ENCODE measurements around the gene WNK2.

The WNK2 gene

DNA sequence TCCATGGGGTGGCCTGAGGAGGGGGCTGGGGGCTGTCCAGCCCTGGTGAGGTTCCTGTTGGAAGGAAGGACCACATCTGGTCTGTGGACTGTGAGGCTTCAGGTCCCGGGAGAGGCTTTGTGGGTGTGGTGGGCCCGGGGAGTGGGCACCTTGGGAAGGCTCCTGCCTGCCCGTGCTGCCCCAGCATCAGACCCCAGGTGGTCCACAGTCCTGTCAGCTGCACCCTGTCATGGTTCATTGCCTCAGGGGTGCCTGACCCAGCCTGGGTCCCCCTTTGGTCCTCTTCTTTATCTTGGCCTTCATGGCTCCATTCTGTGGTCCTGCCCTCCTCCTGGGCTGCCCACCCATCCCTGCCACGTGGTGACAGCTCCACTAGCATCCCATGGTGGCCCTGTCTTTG lies 36.7 kb downstream of the WNK2 start:
- no peak for DNase-seq

DNA sequence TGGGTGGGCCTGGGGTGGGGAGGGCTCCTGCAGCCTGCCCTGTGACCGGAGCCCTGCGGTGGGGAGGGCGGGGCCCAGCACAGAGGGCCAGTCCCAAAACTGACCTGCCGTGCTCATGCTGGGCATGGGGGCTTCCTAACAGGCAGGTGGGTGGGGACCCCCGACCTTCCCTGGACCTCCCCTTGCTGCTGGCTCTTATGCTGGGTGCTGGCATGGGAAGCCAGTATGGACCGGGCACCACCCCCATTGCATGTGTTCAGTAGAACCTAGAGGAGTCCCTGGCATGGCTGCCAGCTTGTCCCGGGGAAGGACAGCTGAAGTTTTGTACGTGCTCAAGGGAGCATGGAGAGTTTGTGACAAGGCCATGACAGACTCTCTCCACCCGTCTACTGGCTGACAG lies 37.1 kb downstream of the WNK2 start:
- no peak for DNase-seq

DNA sequence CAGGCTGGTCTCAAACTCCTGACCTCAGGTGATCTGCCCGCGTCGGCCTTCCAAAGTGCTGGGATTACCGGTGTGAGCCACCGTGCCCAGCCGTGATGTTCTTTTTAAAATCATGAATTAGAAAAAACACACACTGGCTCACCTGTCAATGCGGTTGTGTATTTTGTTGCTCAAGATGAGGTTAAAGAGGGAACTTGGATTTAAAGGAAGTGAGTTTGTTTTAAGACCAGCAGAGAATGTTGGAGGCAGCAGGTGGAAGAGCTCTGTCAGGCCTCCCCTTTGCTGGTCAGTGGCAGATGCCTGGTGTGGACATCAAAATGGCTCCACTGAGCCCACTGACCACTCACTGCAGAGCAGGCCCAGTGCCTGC lies 38.9 kb downstream of the WNK2 start:
- DNase-seq, result no peak

DNA sequence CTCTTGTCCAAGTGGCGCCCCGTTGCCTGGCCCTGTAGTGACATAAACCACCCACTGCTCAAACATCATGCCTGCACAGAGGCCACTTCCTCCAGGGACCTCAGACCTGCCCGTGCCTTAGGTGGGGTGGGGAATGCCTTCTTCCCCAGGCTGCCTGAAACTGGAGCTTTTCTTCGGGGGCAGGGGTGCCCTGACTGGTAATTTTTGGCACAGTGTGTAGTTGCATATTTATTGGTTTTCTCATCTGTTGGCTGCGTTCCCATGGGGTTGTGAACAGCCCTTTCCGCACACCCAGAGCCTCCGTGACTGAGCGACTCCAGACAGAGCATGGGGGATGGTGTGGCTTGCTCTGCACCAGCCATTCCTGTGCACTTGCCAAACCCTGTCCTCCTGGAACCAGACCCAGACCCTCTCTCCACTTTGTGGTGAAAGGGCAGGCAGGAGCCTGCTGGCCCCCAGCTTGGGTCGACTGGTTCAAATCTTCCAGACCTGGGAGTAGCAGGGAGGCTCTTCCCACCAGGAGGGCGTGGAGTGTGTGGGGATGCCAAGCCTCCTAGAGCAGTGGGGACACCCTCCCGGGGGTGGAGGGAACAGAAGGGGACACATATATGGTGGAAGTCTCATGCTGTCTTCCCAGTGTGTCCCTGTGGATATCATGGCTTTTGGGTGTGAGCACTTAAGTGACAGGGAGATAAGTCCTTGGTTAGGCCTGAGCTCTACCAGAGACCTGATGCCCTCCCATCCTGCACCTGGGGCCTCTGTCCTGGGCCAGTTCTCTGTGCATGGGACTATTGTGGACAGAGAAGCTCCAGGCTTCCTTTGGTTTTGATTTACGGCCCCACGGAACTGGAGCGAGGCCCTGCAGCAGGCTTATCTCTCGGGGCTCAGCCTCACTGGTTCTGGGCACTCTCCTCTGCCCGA lies 39.6 kb downstream of the WNK2 start:
- DNase-seq, result no peak

DNA sequence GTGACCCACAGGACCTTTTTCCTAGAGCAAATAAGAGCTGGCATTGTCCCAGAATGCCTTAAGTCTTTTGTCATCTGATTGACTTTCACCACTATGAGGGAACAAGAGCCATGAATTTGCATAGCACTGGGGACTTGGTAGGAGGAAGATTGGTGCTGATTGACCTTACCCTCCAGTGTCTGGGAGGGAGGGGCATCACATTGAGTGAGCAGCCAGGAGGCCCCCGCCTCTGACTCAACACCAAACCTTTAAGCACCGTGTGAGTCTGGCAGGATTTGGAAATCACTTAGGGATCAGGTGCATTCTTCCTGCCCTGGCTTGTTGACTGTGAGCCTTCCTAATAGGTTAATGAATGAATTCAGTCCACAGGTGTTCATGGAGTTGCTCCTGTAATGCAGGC lies 40.7 kb downstream of the WNK2 start:
- DNase-seq, result no peak

DNA sequence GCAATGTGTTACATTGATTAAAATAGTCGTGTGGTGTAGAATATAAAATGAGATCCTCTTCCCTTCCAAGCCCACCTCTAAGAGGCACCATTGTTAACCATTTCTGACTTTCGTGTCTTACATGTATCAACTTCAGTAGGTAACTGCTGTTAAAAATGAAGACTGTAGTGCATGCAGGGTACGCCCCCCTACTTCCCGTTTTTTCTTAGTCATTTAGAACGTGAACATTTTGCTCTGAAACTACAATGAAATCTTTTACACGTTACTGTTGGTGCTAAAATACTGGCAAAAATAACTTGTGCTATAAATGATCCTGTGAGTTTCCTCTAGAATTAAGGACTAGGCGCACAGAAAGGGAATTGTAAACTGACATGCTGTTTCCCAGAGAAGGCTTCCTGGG lies 41.5 kb downstream of the WNK2 start:
- no peak for DNase-seq

DNA sequence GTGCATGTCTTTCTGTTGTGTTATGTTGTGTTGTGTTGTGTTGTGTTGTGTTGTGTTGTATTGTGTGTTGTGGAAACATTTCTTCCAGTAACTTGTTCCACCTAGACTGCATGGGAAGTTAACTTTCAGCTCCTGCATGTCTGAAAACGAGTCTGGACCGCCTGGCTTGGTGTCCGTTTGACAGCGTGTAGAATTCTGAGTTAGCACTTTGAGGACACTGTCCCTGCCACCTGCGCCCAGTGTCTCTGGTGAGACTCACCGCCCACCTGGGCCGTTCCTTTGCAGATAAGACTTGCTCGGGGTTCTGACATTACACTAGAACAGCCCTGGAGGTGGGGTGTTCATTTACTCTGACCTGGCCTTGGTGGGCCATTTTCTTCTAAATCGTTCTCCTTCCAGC lies 42.0 kb downstream of the WNK2 start:
- DNase-seq, result no peak

DNA sequence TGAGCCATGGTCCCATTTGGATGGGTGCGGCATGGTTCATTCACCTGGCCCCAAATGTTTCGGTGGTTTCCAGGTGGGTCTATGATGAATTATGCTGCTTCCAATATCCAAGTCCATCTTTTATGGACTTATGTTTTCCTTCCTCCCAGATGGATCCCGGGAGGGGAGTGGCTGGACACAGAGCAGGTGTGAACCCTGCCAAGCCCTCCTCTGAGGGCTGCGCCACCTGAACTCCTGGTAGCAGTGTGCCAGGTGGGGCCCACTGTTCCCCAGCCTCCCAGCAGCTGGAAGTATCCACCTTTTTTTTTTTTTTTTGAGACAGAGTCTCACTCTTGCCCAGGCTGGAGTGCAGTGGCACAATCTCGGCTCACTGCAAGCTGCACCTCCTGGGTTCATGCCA lies 42.9 kb downstream of the WNK2 start:
- DNase-seq, result no peak

DNA sequence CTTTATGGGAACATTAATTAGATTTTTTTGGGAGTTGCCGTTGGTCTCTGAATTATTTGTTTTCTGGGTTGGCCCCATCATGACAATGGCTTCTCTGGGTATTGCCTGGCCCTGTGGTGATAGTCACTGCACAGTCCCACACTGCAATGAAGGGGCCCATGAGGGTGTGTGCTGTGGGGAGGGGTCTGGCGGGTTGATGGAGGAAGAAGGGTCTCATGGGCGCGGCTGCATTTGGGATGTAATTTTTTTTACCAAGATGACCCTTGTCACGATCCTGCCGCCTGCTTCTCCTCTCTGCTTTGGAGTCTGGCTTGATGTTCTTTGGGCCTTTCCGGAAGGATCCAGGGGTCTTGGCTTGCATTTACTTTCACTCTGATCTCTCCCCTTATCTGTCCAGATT lies 44.1 kb downstream of the WNK2 start:
- no peak for DNase-seq

DNA sequence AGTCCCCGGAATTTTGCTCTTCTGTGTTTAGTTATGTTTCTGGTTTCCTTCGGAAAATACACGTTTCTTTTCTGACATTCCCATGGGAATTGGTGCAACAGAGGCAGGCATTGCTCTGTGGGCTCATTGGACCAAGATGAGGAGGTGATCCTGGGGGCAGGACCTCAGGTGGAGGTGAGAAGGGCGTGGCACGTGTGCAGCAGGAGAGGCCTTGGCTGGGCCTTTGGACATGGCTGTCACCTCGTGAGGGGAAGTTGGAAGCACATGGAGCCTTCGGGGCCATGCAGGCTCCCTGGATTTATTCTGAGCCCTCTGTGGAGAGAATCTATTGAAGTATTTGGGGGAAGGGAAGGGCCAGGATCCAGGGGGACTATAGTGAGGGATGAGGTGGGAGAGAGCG lies 44.5 kb downstream of the WNK2 start:
- DNase-seq, result no peak

DNA sequence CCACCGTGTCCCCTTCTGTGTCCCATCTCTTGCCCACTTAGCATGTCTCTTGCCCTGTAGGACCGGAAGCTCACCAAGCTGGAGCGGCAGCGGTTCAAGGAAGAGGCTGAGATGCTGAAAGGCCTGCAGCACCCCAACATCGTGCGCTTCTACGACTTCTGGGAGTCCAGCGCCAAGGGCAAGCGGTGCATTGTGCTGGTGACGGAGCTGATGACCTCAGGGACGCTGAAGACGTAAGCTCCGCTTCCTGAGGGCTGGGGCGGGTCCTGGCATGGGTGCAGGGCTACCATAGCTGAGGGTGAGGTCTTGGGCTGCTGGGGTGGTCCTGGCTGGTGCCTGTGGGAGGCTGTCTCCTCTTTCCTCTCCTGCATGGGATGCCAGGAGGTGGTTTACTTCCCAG lies 45.7 kb downstream of the WNK2 start:
- DNase-seq, result no peak

DNA sequence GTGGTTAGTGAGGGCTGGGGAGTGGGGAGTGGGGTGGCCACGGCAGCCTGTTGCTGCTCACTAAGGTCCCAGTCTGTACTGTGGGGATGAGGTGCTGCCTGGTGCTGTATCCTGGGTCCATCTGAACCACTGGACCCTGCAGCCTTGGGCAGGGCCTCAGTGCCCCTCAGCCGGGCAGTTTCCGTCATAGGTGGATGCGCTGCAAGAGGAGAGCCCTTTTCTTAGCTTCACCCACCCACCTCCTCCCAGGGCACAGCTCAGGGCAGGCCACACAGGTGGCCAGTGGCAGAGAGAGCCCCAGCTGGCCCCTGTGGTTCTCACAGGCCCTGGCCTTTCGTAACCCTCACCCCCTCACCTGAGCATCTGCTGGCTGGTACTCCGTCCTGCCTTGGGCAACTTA lies 46.2 kb downstream of the WNK2 start:
- no peak for DNase-seq

DNA sequence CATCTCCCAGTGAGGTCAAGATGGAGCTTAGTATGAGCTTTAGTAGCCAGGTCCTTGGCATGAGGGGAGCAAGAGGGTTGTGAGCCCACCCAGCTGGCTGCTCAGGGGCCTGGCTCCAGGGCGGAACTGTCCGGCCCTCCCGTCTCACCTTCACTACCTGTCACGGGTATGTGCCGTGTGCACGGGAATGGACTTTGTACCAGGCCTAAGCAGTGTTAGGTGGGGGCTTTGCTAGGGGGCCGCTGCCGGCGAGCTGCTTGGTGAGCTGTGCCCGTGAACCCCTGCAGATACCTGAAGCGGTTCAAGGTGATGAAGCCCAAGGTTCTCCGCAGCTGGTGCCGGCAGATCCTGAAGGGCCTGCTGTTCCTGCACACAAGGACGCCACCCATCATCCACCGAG lies 46.7 kb downstream of the WNK2 start:
- no peak for DNase-seq

DNA sequence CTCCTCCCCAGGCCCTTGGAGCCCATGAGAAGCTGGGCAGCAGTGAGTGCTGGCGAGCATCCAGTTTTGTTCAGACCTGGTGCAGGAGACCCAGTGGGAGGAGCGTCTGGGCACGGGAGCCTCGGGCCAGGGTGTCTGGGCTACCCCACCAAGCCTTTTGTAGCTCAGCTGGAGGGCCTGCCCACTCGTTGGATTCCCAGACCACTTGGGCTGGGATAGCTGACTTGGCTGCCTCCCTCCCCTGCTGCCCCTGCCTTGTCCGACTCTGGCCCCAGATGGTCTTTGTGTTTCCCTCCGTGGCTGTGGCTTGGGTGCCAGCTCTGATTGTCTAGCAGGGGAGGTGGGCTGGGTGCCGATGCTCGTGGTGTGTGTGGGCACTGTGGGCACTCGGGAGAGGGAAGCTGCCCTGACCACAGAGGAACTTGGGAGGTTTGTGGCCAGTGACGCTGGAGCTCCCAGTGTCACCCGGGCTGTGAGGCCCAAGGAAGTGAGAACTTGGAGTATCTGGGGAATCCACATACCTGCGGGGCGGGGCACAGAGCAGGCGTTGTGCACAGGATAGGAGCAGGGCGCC lies 47.3 kb downstream of the WNK2 start:
- no peak for DNase-seq

DNA sequence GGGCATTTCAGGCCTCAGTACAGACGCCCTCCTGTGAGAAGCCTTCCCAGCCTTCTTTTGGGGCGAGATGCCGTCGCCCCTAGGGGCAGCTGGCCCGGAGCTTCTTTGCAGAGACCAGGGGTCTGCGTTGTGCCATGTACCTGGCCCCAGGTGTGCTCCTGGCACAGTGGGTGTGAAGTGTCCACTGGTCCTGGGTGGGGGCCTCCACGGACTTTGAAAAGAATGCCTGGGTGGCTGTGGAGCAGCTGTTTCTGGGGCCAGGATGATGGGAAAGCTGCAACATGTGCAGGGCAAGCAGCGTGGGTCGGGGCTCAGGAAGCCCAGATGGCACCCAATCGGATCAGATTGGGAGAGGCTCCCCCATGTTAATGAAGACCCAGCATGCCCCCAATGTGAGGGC lies 47.8 kb downstream of the WNK2 start:
- DNase-seq, result no peak

DNA sequence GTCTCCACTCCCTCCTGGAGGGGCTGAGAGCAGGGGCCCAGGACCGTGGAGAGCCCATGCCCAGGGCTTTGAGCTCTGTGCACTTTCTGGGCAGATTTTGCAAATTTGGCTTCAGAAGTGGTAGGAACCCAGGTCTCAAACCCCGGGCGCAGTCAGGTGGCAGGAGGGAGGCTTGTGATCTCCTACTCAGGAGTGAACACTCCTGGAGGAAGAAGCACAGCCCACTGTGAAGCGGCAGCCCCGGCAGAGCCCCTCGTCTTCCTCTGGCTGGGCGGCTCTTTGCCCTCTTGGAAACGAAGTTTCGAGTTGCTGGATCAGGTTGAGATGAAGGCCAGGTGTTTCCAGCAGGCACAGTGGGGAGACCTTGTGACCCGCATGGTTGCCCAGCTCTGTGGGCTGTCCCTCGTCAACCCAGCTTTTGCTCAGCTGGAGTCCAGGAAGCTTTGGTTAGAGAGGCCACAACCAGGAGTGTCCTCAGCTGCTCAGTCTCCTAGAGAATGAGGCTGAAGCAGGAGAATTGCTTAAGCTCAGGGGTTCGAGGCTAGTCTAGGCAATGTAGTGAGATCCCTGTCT lies 48.5 kb downstream of the WNK2 start:
- no peak for DNase-seq

DNA sequence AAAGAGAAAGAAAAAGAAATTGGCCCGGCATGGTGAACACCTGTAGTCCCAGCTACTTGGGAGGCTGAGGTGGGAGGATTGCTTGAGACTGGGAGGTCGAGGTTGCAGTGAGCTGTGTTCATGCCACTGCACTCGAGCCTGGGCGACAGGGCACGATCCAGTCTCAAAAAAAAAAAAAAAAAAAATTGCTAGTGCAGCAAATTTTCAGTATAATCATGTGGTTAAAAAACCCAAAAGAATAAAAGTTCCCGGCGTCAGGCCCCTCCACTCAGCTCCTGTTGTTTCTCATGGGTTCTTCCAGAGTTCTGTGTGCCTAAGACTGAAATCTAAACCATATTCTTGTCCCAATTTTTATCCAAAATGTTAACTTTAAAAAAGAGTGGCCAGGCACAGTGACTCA lies 49.1 kb downstream of the WNK2 start:
- no peak for DNase-seq

DNA sequence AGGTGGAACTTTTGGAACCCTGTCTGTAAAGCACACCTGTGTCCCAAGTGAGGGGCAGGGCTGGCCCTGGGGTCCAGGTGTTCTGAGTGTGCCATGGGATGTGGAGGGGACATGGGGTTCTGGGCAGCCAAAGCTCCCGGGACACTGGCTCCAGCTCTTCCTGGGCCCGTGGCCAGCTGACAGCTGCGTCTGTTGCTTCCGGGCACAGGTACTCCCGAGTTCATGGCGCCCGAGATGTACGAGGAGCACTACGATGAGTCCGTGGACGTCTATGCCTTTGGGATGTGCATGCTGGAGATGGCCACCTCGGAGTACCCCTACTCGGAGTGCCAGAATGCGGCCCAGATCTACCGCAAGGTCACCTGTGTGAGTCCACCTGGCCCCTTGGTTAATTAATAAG lies 50.7 kb downstream of the WNK2 start:
- no peak for DNase-seq

DNA sequence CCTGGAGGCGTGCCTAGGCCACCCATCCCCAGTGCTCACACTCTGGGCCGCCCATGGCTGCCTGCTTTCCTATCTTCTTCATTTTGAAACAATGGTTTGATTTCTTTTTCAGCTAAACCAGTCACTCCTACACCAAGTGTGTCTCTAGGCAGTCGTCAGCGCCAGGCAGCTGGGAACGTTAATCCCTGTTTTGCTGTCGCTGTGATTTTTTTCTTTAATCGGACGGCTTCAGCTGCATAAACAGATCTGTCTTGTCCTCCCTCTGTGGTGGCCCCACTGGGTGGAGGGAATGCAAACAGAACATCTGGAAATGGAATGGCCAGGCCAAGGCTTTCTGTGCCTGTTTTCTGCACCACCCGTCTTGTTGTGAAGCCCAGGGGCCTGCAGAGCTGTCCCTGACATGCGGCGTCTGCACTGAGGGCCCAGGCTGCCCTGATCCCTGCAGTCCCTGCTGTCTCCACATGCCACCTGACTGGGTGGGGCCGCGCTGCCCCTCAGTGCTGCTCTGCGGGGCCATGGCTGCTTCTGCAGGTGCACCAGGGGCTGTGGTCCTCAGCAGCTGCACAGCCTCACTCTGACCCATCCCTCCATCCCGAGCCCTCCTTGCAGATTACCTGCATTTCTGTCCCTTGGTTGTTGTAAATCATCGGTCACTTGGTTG lies 51.5 kb downstream of the WNK2 start:
- DNase-seq, result no peak

DNA sequence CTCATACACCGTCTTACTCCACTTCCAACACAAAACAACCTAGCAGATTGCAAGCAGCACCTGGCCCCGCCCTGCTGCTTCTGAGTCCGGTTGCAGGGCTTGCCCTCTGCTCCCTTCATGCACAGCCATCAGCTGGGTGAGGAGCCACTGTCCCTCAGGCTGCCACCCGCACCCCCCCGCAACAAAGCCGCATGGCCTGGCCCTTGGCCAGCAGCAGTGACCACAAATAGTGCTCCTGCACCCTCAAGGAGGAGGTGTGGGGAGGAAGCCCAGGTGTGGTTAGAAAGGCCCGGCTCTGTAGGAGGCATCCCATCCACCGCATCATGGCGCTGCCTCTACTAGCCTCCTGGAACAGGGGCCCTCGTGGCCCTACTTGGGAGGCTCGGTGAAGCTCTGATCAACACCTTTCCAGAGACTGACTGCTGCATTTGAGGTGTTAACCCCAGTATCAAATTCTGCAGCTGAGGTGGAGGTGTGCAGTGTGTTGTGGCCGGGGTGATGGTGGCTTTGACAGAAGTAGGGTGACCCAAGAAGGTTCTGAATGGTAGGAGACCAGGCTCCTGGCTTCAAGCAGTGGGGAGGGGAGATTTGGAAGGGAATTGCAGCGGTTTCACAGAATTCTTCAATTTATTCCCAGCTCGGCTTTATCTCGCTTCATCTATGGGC lies 52.7 kb downstream of the WNK2 start:
- DNase-seq, result no peak

DNA sequence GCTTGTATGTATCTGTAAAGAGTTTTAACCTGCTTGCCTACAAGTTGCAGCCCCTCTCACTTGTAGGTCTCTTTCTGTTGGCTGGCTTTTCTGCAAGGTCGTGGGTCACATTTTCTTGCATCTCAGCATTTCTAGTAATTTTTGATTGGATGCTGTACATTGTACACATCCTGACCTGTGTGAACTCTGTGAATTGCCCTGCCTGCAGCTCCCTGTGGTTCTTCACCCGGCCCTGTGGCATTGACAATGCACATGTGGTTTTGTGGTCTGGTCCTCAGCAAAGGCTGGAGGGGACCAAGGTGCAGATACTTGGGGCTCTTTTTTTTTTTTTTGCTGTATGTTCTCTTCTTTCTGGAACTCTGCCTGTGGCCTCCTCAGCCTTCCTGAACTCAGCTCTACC lies 53.6 kb downstream of the WNK2 start:
- no peak for DNase-seq

DNA sequence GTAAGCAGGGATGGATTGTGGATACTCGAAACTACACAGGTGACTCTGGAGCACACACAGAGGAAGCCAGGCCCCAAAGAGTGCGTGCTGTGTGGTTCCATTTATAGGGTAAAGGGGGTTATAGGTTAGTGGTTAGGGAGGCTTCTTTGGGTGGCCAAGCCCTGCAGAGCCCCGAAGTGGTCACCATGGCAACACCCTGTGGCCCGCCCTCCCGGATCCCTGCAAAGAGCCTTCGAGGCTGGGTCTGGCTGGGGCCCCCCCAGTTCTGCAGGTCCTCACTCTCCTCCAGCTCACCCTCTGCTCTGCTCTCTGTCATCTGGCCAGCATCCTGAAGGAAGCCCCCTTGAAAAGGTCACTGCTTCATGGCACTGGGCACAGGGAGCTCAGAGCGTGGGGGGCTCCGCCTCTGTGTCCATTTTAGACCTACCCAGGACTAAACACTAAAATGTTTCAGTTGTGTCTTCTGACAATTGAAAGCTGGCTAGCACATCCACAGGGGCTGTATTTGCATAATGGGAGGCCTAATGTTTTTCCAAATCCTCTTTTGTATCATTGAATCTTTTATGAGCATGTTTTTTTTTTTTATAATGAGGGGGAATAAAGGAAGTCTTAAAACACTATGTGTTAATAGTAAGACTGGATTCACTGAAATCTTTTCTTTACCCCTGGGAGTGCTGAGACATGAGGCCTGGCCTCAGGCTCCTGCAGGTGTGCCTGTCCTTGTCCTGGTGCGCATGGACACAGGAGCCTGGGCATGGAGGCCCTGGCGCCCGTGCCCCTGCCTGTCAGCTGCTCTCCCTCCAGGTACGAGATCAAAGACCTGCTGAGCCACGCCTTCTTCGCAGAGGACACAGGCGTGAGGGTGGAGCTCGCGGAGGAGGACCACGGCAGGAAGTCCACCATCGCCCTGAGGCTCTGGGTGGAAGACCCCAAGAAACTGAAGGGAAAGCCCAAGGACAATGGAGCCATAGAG lies 55.3 kb downstream of the WNK2 start:
- no peak for DNase-seq
